ENCODE measurements around the gene SELENOK.
"Not testable (repeated sequence)": the region's sequence is repeated elsewhere in the genome, so short reads cannot be mapped to it uniquely, and the experiment has no call there.

SELENOK gene

GRCh38 chr3:53891497-53892285, at the start of gene SELENOK:
Gene SELENOK, minus strand, starts transcription at chr3:53891859.
- DNase-seq: peak; percentile 96 to 98

GRCh38 chr3:53941184-53941583, 49.5 kb upstream of the SELENOK start:
- no peak for DNase-seq

- DNase-seq: no peak
Measured at GRCh38 chr3:53940623-53941022, 49.0 kb upstream of the SELENOK start.

- DNase-seq: no peak
Measured at GRCh38 chr3:53939813-53940212, 48.2 kb upstream of the SELENOK start.

- DNase-seq: peak; percentile 58 to 86
Measured at GRCh38 chr3:53939086-53939582, 47.5 kb upstream of the SELENOK start.

- peak in 1 of 2 experiments; percentile 65 for DNase-seq
Measured at GRCh38 chr3:53938645-53939044, 47.0 kb upstream of the SELENOK start.

- DNase-seq: no peak
Measured at GRCh38 chr3:53936347-53936746, 44.7 kb upstream of the SELENOK start.

GRCh38 chr3:53935283-53935901, 43.7 kb upstream of the SELENOK start:
- DNase-seq: no peak

GRCh38 chr3:53927208-53927872, 35.7 kb upstream of the SELENOK start:
- not testable (repeated sequence) for DNase-seq

GRCh38 chr3:53921296-53921695, 29.6 kb upstream of the SELENOK start:
- DNase-seq: peak in 1 of 2 experiments; percentile 18

- no peak for DNase-seq
Measured at GRCh38 chr3:53919741-53920140, 28.1 kb upstream of the SELENOK start.

GRCh38 chr3:53913401-53913800, 21.7 kb upstream of the SELENOK start:
- DNase-seq: no peak

GRCh38 chr3:53902711-53903110, 11.1 kb upstream of the SELENOK start:
- no peak for DNase-seq

GRCh38 chr3:53902067-53902466, 10.4 kb upstream of the SELENOK start:
- no peak for DNase-seq

GRCh38 chr3:53900666-53901331, 9.1 kb upstream of the SELENOK start:
- no peak for DNase-seq

- DNase-seq: peak in 1 of 2 experiments; percentile 7
Measured at GRCh38 chr3:53899750-53900149, 8.1 kb upstream of the SELENOK start.

- no peak for DNase-seq
Measured at GRCh38 chr3:53892286-53892637, 603 bp upstream of the SELENOK start.

- peak in 1 of 2 experiments; percentile 19 for DNase-seq
Measured at GRCh38 chr3:53890726-53891475, 758 bp downstream of the SELENOK start.

GRCh38 chr3:53888232-53888631, 3.4 kb downstream of the SELENOK start:
- no peak for DNase-seq

GRCh38 chr3:53887446-53887845, 4.2 kb downstream of the SELENOK start:
- no peak for DNase-seq

GRCh38 chr3:53885239-53885638, 6.4 kb downstream of the SELENOK start:
- no peak for DNase-seq

- no peak for DNase-seq
Measured at GRCh38 chr3:53884623-53885022, 7.0 kb downstream of the SELENOK start.
